NCI-H2029 (cell line): Measurements from ENCODE around the gene MEA1.
A peak's percentile ranks its signal among the peaks of the same experiment; 100 is the strongest.
"Not testable (repeated sequence)": the region's sequence is repeated elsewhere in the genome, so short reads cannot be mapped to it uniquely, and the experiment has no call there.

Experiments
- DNase-seq: peaks from one replicate; lab custom pipeline; 2025; lab: John Stamatoyannopoulos, UW

The MEA1 gene

GRCh38 chr6:43013843-43014433 lies at the start of gene MEA1, which contains the start of gene KLHDC3:
TSS of gene MEA1 (minus strand) at chr6:43013946. CDS start at chr6:43013813, 133 bp downstream.
TSS of gene KLHDC3 (plus strand) at chr6:43014249. CDS start at chr6:43017193, 2,944 bp downstream.
- peak; percentile 100 for DNase-seq

GRCh38 chr6:43062818-43063217 lies 49.1 kb upstream of the MEA1 start:
- DNase-seq, result no peak

- DNase-seq, result no peak
Observed at GRCh38 chr6:43061861-43062260, 48.1 kb upstream of the MEA1 start.

GRCh38 chr6:43060755-43061633 lies 47.2 kb upstream of the MEA1 start:
- DNase-seq, result no peak

DNA sequence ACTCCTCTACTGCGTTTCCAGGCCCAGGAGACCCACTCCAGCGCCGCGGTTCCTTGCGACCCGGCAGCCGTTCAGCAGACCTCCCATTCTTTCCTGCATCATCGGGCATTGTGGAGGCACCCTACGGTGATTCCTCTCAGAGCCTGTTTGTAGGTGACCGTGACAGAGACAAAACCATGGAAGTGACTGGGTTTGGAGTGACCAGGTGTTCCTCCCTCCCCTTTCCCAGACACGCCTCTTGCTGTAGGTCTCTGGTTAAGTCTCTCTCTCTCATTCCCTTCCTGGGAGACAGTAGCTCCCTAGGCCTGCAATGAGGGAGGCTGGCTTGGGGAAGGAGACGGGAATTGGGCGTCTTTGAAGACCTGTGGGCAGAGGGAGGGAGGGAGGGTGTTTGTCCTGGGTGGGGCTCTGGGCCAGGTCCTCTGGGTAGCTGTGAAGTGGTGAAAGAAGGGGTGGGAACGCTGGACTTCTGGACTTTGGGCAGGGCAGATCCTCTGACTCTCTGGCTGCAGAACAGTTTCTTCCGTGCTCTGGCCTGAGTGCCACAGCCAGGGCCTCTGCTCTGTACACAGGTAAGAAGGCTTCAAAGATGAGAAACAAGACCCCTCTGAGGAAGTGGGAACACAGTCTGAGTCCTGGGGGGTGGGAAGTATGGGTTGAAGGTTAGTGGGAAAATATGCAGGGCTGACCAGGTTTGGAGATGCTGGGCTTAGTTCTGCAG lies 46.4 kb upstream of the MEA1 start:
- DNase-seq, result peak; percentile 33

DNA sequence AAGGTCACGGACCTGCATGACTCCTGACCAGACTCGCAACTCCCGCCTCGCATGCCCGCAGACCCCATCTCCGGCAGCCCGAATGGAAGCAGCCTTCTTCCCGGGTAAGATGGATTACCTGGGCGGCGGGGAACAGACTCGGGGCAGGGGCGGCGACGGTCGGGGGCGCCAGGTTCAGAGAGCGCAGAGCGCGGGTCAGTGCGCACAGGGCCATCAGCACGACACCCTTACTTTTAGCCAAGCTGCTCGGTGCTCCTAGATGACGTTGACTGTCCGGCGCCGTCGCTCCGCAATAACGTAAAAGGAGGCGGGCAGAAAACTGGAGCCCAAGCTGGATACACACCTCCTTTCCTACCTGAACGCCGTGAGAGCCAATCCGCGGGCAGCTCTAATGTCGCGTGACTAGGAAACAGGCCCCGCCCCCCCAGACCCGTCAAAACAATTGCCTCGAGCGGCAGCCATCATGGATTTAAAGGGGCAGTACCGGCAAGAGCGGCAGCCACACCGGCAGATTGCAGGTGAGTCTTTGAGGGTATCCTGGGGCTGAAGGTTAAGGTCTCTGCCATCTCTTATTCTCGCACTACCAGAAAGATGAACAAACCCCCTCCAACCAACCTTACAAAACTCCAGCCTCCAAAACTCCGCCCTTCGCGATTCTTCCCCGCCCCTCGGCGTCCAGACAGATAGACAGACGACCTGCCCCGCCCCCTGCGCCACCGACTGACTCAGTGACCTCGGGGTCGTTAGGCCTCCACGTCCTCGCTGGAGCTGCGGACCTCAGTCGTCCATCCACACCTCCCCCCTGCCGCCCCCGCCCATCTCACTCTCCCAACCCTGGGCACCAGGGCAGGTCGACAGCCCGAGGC lies 45.7 kb upstream of the MEA1 start, which contains the start of the genes KLC4 and MRPL2:
TSS of gene KLC4 (plus strand) at position 464 of the 866 bp plus-strand sequence. CDS start 1,705 bp downstream, outside the sequence.
TSS of gene MRPL2 (minus strand) at position 267 of the 866 bp plus-strand sequence. CDS start at position 214, 53 bp downstream.
- peak; percentile 99 for DNase-seq

DNA sequence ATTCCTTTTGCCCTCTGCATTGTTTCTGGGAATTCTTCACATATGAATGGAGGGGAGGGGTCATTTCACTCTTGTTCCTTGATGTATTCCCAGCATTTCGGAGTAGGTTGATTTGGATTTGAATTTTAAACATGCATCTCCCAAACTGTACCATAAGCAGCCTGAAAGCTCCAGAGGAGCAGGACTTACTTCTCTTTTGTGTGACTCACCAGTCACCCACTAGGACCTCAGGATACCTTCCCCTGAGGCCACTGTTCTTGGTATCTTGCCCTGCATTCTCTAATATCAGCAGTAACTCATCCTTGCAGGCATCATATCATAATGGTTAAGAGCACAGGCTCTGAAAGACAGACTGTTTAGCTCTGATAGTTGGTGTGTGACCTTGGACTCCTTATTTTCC lies 44.8 kb upstream of the MEA1 start:
- DNase-seq, result no peak

DNA sequence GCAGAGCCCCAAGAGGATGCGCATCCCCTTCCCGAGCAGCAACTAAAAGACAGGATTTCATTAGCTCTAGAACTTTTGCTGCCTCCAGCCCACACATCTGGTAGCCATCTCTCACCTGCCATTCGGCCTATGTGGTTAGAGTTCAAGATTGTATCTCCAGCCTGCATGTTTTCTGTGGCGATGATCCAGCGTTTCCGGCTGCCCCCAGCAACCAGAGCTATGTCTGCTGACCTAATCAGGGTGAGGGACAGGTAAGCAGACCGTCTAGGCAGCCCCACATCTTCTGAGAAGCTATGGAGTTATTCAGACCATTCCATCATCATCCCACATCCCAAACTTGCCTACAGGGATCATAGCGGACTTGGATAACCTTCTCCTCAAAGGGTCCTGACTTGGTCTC lies 42.2 kb upstream of the MEA1 start:
- no peak for DNase-seq

- peak; percentile 21 for DNase-seq
Observed at GRCh38 chr6:43054206-43054943, 40.6 kb upstream of the MEA1 start.

DNA sequence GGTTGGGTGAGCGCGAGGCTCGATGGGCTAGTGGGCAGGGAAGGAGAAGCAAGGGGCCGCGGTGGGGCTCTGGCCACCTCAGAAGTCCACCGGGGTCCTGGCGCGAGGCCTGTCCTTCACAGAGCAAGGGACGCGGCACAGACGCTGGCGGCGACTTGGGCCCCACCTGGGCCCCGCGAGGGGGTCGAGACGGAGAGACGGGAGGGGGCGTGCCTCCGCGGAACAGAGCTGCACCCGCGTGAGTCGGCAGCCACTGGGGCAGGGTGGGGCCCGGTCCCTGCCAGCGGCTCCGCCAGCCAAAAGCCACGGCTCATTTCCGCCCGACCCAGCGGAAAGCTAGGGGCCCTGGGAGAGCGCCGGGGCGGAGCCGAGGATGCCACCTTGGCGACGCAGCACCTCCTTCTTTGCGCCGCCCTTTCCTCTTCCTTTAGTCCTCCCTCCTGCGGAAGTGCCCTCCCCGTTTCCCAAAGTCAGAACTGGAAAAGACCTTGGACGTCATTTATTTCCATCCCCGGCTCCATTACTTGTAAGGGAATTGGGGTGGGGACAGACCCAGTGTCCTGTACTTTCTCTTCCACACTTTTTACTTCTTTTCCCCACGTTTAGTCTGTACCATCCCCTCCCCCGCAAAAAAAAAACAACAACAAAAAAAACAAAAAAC lies 39.9 kb upstream of the MEA1 start, which contains the start of gene CUL7:
TSS of gene CUL7 (minus strand) at position 307 of the 661 bp plus-strand sequence. CDS start 1,063 bp downstream, outside the sequence.
- DNase-seq, result peak; percentile 96

DNA sequence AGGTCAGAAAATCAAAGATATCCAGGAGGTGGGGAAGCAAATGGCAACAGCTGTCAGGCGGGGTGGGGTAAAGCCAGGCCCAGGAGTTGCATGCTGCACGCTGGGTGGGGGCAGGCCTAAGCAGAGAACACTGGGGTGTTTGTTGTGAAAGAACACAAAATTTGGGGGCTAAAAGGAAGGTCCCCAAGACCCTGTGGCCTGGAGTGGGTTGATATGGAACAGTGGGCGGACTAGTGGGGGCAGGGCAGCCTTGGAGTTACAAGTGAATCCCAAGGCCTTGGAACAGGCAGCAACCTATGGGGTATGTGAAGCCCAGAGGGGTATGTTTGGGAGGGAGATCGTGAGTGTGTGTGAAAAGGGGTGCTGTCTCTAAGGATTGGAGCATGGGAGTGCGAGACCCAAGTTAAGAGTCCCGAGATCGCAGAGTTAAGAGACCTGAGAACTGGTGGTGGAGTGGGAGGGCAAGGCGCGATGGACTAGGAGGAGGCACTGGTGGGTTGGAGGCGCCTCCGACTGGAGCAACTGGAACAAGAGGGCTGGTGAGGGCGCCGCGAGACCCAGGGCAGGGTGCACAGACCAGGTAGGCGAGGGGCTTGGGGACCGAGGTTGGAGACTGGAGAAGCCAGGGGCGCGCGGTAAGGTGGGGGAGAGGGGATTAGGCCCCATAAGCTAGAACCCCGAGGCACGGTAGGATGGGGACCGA lies 39.2 kb upstream of the MEA1 start:
- DNase-seq, result no peak

GRCh38 chr6:43052225-43052841 lies 38.6 kb upstream of the MEA1 start:
- DNase-seq, result no peak

GRCh38 chr6:43050981-43051380 lies 37.2 kb upstream of the MEA1 start:
- DNase-seq, result no peak

GRCh38 chr6:43047998-43048397 lies 34.3 kb upstream of the MEA1 start:
- no peak for DNase-seq

DNA sequence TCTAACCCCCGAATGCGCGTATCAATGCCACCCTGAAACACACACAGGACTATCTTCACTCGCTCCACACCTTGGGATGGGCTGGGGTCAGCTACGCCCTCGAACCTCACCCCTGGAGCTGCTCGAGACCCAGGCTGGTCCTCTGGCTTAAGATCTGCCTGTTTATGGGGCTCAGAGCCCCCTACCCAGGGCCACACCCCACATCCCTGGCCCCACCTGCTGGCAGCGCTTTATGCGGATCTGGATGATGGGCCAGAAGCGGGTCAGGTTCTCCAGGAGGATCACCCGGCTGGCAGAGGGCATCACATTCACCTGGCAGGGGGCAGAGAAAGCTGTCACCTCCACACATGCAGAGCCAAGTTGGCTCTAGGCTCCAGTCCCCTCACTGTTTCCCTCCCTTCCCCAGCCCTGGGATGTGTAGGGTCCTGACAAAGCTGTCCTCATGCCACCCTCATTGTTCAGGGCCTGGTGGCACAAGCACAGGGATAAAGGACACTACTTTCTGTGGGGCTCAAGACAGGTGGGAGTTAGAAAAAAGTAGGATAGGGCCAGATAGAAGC lies 31.7 kb upstream of the MEA1 start:
- no peak for DNase-seq

GRCh38 chr6:43043310-43043709 lies 29.6 kb upstream of the MEA1 start:
- DNase-seq, result no peak

DNA sequence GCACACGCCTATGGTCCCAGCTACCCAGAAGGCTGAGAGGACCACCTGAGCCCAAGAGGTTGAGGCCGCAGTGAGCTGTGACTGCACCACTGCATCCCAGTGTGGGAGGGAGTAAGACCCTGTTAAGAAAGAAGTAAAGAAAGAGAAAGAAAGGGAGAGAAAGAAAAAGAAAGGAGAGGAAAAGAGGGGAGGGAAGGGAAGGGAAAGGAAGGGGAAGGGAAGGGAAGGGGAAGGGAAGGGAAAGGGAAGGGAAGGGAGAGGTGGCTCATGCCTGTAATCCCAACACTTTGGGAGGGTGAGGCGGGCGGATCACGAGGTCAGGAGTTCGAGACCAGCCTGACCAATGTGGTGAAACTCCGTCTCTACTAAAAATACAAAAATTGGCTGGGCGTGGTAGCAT lies 27.7 kb upstream of the MEA1 start:
- not testable (repeated sequence) for DNase-seq

GRCh38 chr6:43040542-43041257 lies 27.0 kb upstream of the MEA1 start:
- no peak for DNase-seq
